H9 (cell line): ENCODE measurements around the gene RFX8. TPM values are rescaled to one million over a fixed set of nuclear protein-coding genes. Genes with fewer than 3 reads are reported as not detected.

Experiments used
- DNase-seq: peaks from one replicate; pipeline ENCODE4 v3.0.0-alpha.2; 2017
- H2AFZ ChIP-seq: one replicate; pipeline ENCODE4 v1.6.1; 2013; ENCODE audit warnings: mild to moderate bottlenecking, low read length, control low read depth, moderate library complexity
- H2AK5ac ChIP-seq: 2 replicates; pipeline ENCODE4 v1.6.1; 2013; ENCODE audit warnings: low read length, control low read depth, mixed read lengths; ENCODE audit not compliant: insufficient read length
- H2BK120ac ChIP-seq: one replicate; pipeline ENCODE4 v1.6.1; 2013; ENCODE audit warnings: low read depth, mild to moderate bottlenecking, low read length, control low read depth, inconsistent platforms; ENCODE audit not compliant: poor library complexity, severe bottlenecking
- H2BK12ac ChIP-seq: 2 replicates; pipeline ENCODE4 v1.6.1; 2013; ENCODE audit warnings: low read length, control low read depth, mixed read lengths, low read depth; ENCODE audit not compliant: insufficient read length
- H2BK15ac ChIP-seq: 2 replicates; pipeline ENCODE4 v1.6.1; 2013; ENCODE audit warnings: low read depth, low read length, control low read depth
- H2BK20ac ChIP-seq: one replicate; pipeline ENCODE4 v1.6.1; 2013; ENCODE audit warnings: low read depth, mild to moderate bottlenecking, low read length, control low read depth, inconsistent platforms; ENCODE audit not compliant: poor library complexity, severe bottlenecking
- H2BK5ac ChIP-seq: 2 replicates; pipeline ENCODE4 v1.6.1; 2013; ENCODE audit warnings: low read length, control low read depth, mixed read lengths; ENCODE audit not compliant: insufficient read length
- H3K14ac ChIP-seq: 2 replicates; pipeline ENCODE4 v1.6.1; 2013; ENCODE audit warnings: low read length, control low read depth; ENCODE audit not compliant: insufficient read depth
- H3K18ac ChIP-seq: 2 replicates; pipeline ENCODE4 v1.6.1; 2013; ENCODE audit warnings: low read depth, mild to moderate bottlenecking, mixed read lengths, low read length, control low read depth; ENCODE audit not compliant: insufficient read length
- H3K23ac ChIP-seq: 2 replicates; pipeline ENCODE4 v1.6.1; 2013; ENCODE audit warnings: low read length, control low read depth, mixed read lengths, low read depth; ENCODE audit not compliant: insufficient read length
- H3K23me2 ChIP-seq: 2 replicates; pipeline ENCODE4 v1.6.1; 2013; ENCODE audit warnings: low read depth, mild to moderate bottlenecking, mixed read lengths, low read length, control low read depth; ENCODE audit not compliant: insufficient read length, poor library complexity, severe bottlenecking
- H3K27ac ChIP-seq: 2 replicates; pipeline ENCODE4 v1.5.1; 2013; ENCODE audit warnings: low read length, control low read depth, mixed read lengths, low read depth; ENCODE audit not compliant: insufficient read length
- H3K27me3 ChIP-seq: 2 replicates; pipeline ENCODE4 v1.6.1; 2013; ENCODE audit warnings: low read length, control low read depth, inconsistent platforms; ENCODE audit not compliant: insufficient read depth
- H3K4ac ChIP-seq: 2 replicates; pipeline ENCODE4 v1.6.1; 2013; ENCODE audit warnings: low read depth, mild to moderate bottlenecking, control low read depth, inconsistent platforms, low read length, moderate library complexity
- H3K4me1 ChIP-seq: 2 replicates; pipeline ENCODE4 v1.6.1; 2013; ENCODE audit warnings: low read length, control low read depth, inconsistent platforms; ENCODE audit not compliant: insufficient read depth
- H3K4me2 ChIP-seq: 2 replicates; pipeline ENCODE4 v1.6.1; 2013; ENCODE audit warnings: low read length, control low read depth, mixed read lengths; ENCODE audit not compliant: insufficient read length, insufficient read depth
- H3K56ac ChIP-seq: 2 replicates; pipeline ENCODE4 v1.6.1; 2013; ENCODE audit warnings: low read depth, mild to moderate bottlenecking, mixed read lengths, low read length, control low read depth; ENCODE audit not compliant: insufficient read length
- H3K79me1 ChIP-seq: 2 replicates; pipeline ENCODE4 v1.6.1; 2013; ENCODE audit warnings: low read depth, mild to moderate bottlenecking, moderate library complexity, low read length, control low read depth, inconsistent platforms; ENCODE audit not compliant: insufficient read depth, poor library complexity, severe bottlenecking
- H3K79me2 ChIP-seq: 2 replicates; pipeline ENCODE4 v1.6.1; 2013; ENCODE audit warnings: low read length, control low read depth, inconsistent platforms; ENCODE audit not compliant: insufficient read depth
- H3K9ac ChIP-seq: 2 replicates; pipeline ENCODE4 v1.6.1; 2013; ENCODE audit warnings: low read length, control low read depth, mixed read lengths; ENCODE audit not compliant: insufficient read length; ENCODE audit errors: extremely low read depth
- H3K9me3 ChIP-seq: one replicate; pipeline ENCODE4 v1.6.1; 2013; ENCODE audit warnings: low read depth, low read length, inconsistent platforms; ENCODE audit not compliant: control insufficient read depth
- H3T11ph ChIP-seq: one replicate; pipeline ENCODE4 v1.6.1; 2013; ENCODE audit warnings: mild to moderate bottlenecking, low read length, control low read depth, inconsistent platforms
- H4K20me1 ChIP-seq: one replicate; pipeline ENCODE4 v1.6.1; 2013; ENCODE audit not compliant: control insufficient read depth, insufficient read length, insufficient read depth
- H4K5ac ChIP-seq: 2 replicates; pipeline ENCODE4 v1.6.1; 2013; ENCODE audit warnings: low read depth, mild to moderate bottlenecking, mixed read lengths, low read length, control low read depth; ENCODE audit not compliant: insufficient read length
- H4K8ac ChIP-seq: replicated peaks from 2 replicates; pipeline ENCODE4 v1.6.1; 2013; ENCODE audit warnings: low read length, control low read depth, mixed read lengths, low read depth; ENCODE audit not compliant: insufficient read length
- H4K91ac ChIP-seq: 2 replicates; pipeline ENCODE4 v1.6.1; 2013; ENCODE audit warnings: low read depth, mild to moderate bottlenecking, moderate library complexity, mixed read lengths, low read length, control low read depth; ENCODE audit not compliant: insufficient read length
- H3K27ac Mint-ChIP-seq, 3 experiments: 2 replicates in 2 of 3; 3 replicates in 1 of 3; pipeline ENCODE4 v1.8.0; 2020 to 2021; ENCODE audit warnings: mixed read lengths in 3 of 3, mild to moderate bottlenecking in 1 of 3, moderate library complexity in 1 of 3
- H3K27me3 Mint-ChIP-seq: 2 replicates; pipeline ENCODE4 v1.8.0; 2021; ENCODE audit warnings: low read depth, mild to moderate bottlenecking, moderate library complexity, mixed read lengths
- H3K36me3 Mint-ChIP-seq, 3 experiments: 2 replicates in 2 of 3; 3 replicates in 1 of 3; pipeline ENCODE4 v1.8.0; 2020 to 2021; ENCODE audit warnings: low read depth in 3 of 3, mixed read lengths in 3 of 3; ENCODE audit not compliant: insufficient read depth in 1 of 3
- H3K4me1 Mint-ChIP-seq, 2 experiments: 2 replicates each; pipeline ENCODE4 v1.8.0; 2020; ENCODE audit warnings: mixed read lengths in 2 of 2
- H3K4me3 Mint-ChIP-seq, 2 experiments: 2 replicates in 1 of 2; 3 replicates in 1 of 2; pipeline ENCODE4 v1.8.0; 2020 to 2021; ENCODE audit warnings: mild to moderate bottlenecking in 2 of 2, mixed read lengths in 2 of 2, moderate library complexity in 1 of 2
- H3K9me3 Mint-ChIP-seq, 2 experiments: 2 replicates in 1 of 2; 3 replicates in 1 of 2; pipeline ENCODE4 v1.8.0; 2020; ENCODE audit warnings: mild to moderate bottlenecking in 2 of 2, mixed read lengths in 2 of 2, moderate library complexity in 1 of 2
- CTCF ChIP-seq: fragments of 200-600 bp; sonication (generic); conservative IDR thresholded peaks from 3 replicates; pipeline ENCODE4 v1.8.0; 2021; ENCODE audit warnings: antibody characterized with exemption, mild to moderate bottlenecking
- WGBS: extraction: QIAGEN DNeasy Blood & Tissue Kit; methylation state at CpG from one replicate; pipeline ENCODE4 v1.1.7; 2013; ENCODE audit warnings: missing lambda C conversion rate, low lambda C conversion rate, mixed read lengths; ENCODE audit not compliant: insufficient read length; ENCODE audit errors: extremely low coverage; 5-methylcytosine and 5-hydroxymethylcytosine counted together
- total RNA-seq: library from RNA; stranded (reverse); gene quantifications from 2 replicates; pipeline ENCODE4 v1.2.1, GENCODE V29; 2021

Gene RFX8
- total RNA-seq, 1 experiment from 2014 or later = 0.22 TPM

- no peak overlapping the region for H3K4me3 Mint-ChIP-seq
- Histone ChIP-seq H2BK20ac (no peak overlapping the region), H3K27me3 (no peaks in the 10 kb centered on the region), H3K27ac (no peak overlapping the region), H2BK120ac (no peak overlapping the region), H3K56ac (no peak overlapping the region), H2BK5ac (no peak overlapping the region), H3K23ac (no peak overlapping the region), H3K79me1 (no peaks in the 10 kb centered on the region), H3K4me2 (no peak overlapping the region), H2AFZ (no peak overlapping the region), H3K18ac (no peak overlapping the region), H3T11ph (no peak overlapping the region), H3K14ac (no peak overlapping the region), H2BK12ac (no peak overlapping the region), H3K9me3 (no peaks in the 10 kb centered on the region), H4K5ac (no peak overlapping the region), H3K79me2 (no peaks in the 10 kb centered on the region), H3K23me2 (no peaks in the 10 kb centered on the region), H3K4me1 (no peaks in the 10 kb centered on the region), H2AK5ac (no peak overlapping the region), H4K8ac (no peak overlapping the region), H4K20me1 (no peaks in the 10 kb centered on the region), H3K9ac (no peak overlapping the region), H4K91ac (no peak overlapping the region), H2BK15ac (no peak overlapping the region), H3K4ac (no peak overlapping the region)
- peaks cover 0 to 6% of the 10 kb centered on the region in 2 experiments; a peak in 3 of 4 replicates for H3K4me1 Mint-ChIP-seq
- no peaks in the 10 kb centered on the region for H3K9me3 Mint-ChIP-seq
- no peaks in the 10 kb centered on the region for H3K36me3 Mint-ChIP-seq
- 0 out of 2 replicates have a peak, but pooled peaks cover 2% of the 10 kb centered on the region for H3K27me3 Mint-ChIP-seq
- H3K27ac Mint-ChIP-seq = no peak overlapping the region
- no CpG with 5 or more reads among the region's 13 CpGs for WGBS
- no peak for TF ChIP-seq CTCF
- no peak for DNase-seq
These were observed 47.2 kb downstream of the RFX8 start for GRCh38 chr2:101427743-101428142.
